ENCODE data around the gene GSX2. TPM values are rescaled to one million over a fixed set of nuclear protein-coding genes. Genes with fewer than 3 reads are reported as not detected.

GSX2 gene
- total and polyA plus RNA-seq, 2 of the 8 experiments (the other 6 are each of a cell fraction or from before 2014, with no cell fraction given) = not detected

GRCh38 chr4:54095110-54095825 is 4.7 kb upstream of the GSX2 start:
- H3K4me3 ChIP-seq (ENCODE audit: extremely low read depth in 1 of 4, insufficient read depth in 2 of 4, low read depth in 3 of 4, low read length in 4 of 4) = peak overlapping the region in 1 of 4 experiments; percentile 50; a peak in 4 of 8 replicates
- 0 out of 2 replicates have a peak overlapping the region, but pooled peaks have one; percentile 25 for H2BK15ac ChIP-seq (ENCODE audit: low read length)
- H3K4ac ChIP-seq (replicated peaks; ENCODE audit: insufficient read length, low read depth, low read length) = no peak overlapping the region
- H3K4me1 ChIP-seq (replicated peaks in 1 of 4; ENCODE audit: control insufficient read depth in 3 of 4, insufficient read depth in 4 of 4, low read length in 3 of 4) = peaks cover 22 to 56% (median 34%) of the 10 kb centered on the region in 4 experiments
- no peak for FAIRE-seq
- no peak overlapping the region for H2BK5ac ChIP-seq (ENCODE audit: low read depth, low read length)
- no peaks in the 10 kb centered on the region for H3K79me1 ChIP-seq (ENCODE audit: low read depth, low read length)
- no peak overlapping the region for H3K14ac ChIP-seq (ENCODE audit: insufficient read length)
- no peak overlapping the region for H3K56ac ChIP-seq (replicated peaks; ENCODE audit: insufficient read length, low read depth, low read length)
- no peak overlapping the region for H3K27ac ChIP-seq (ENCODE audit: low read depth, low read length)
- H3K9me3 ChIP-seq (ENCODE audit: insufficient read depth in 2 of 2, low read depth in 1 of 2, low read length in 1 of 2) = no peaks in the 10 kb centered on the region
- H4K20me1 ChIP-seq (replicated peaks in 1 of 2; ENCODE audit: control insufficient read depth in 1 of 2, insufficient read depth in 2 of 2, low read length in 2 of 2) = peaks cover 6 to 10% of the 10 kb centered on the region in 2 experiments
- H3K18ac ChIP-seq (ENCODE audit: extremely low read depth, low read length) = no peak overlapping the region; the same call in 1 of the 2 replicates
- H3K36me3 ChIP-seq (ENCODE audit: control insufficient read depth in 2 of 4, insufficient read depth in 4 of 4, low read length in 3 of 4) = peaks cover 0 to 2% (median 0%) of the 10 kb centered on the region in 4 experiments; a peak in 1 of 8 replicates
- H2AK5ac ChIP-seq (ENCODE audit: low read depth, low read length) = no peak overlapping the region
- H4K5ac ChIP-seq (ENCODE audit: insufficient read length, low read depth, low read length) = no peak overlapping the region
- peak overlapping the region; percentile 74 to 98 for H3K4me2 ChIP-seq (ENCODE audit: insufficient read depth in 1 of 2, low read depth in 2 of 2, low read length in 2 of 2)
- no peak overlapping the region for H2AFZ ChIP-seq (ENCODE audit: low read length)
- no peak overlapping the region for H2BK120ac ChIP-seq (replicated peaks; ENCODE audit: low read depth, low read length)
- H3K23me2 ChIP-seq (ENCODE audit: low read depth, low read length) = peaks cover 8% of the 10 kb centered on the region; the same call in 1 of the 2 replicates
- peak overlapping the region; percentile 44; the same call in 1 of the 2 replicates for H2BK12ac ChIP-seq (ENCODE audit: low read depth, low read length)
- H3K27me3 ChIP-seq (replicated peaks in 1 of 4; ENCODE audit: control insufficient read depth in 3 of 4, extremely low read depth in 1 of 4, insufficient read depth in 3 of 4, low read length in 3 of 4) = peaks cover 76 to 100% (median 97%) of the 10 kb centered on the region in 4 experiments
- TF ChIP-seq RNF2 (IDR thresholded peaks at IDR 0.05; ENCODE audit: borderline replicate concordance, low read depth, low read length, missing control alignments, poor library complexity, severe bottlenecking) (peak; percentile 61), ASH2L (IDR thresholded peaks at IDR 0.05; ENCODE audit: low read length) (no peak)
- H3K9ac ChIP-seq (replicated peaks in 1 of 4; ENCODE audit: extremely low read depth in 1 of 4, low read depth in 3 of 4, low read length in 3 of 4) = no peak overlapping the region
- no peak overlapping the region for H4K8ac ChIP-seq (ENCODE audit: extremely low read depth, insufficient read depth, low read length)
- no peak for DNase-seq (ENCODE audit: low read depth in 1 of 2, low spot score in 2 of 2)
- H4K91ac ChIP-seq (replicated peaks; ENCODE audit: insufficient read length, low read length) = no peak overlapping the region
- 3% methylated on average over 18 of the region's 19 CpGs; no CpG with 5 or more reads in 1 of the 2 experiments for WGBS, 2 experiments (ENCODE audit: extremely low coverage in 1 of 2, insufficient coverage in 1 of 2, insufficient read length in 1 of 2, insufficient replicate concordance in 2 of 2, low coverage in 1 of 2, low lambda C conversion rate in 2 of 2, missing lambda C conversion rate in 1 of 2)
- H3K79me2 ChIP-seq (ENCODE audit: control insufficient read depth in 1 of 2, insufficient read depth in 2 of 2, low read length in 2 of 2) = no peaks in the 10 kb centered on the region
- POLR2A ChIA-PET (ENCODE audit: partially characterized antibody) = interaction anchor here (1.6 kb wide), 1 partner anchor 12 kb away, joined by 16 read pairs; no protein-coding TSS in a partner anchor
- no peak overlapping the region for H3K23ac ChIP-seq (ENCODE audit: insufficient read length)
- H2BK20ac ChIP-seq (ENCODE audit: low read length) = no peak overlapping the region
- CTCF ChIA-PET (ENCODE audit: partially characterized antibody) = interaction anchor here (0.6 to 9.8 kb wide), 5 partner anchors 11 to 165 kb away, joined by 3 to 62 read pairs (median 7); no protein-coding TSS in a partner anchor

Measured in H1 (cell line).